Naive thymus-derived CD8-positive, alpha-beta T cell (primary cell): ENCODE data around the gene BTG4. TPM values are rescaled to one million over a fixed set of nuclear protein-coding genes. Genes with fewer than 3 reads are reported as not detected.
A peak's percentile ranks its signal among the peaks of the same experiment; 100 is the strongest.

Source experiments
- ATAC-seq, 2 donors: fragments of 150-1000 bp; cut with Tn5 transposase in 1 of 2; sonication (Bioruptor Pico), chemical (Tn5 transposase) in 1 of 2; 1 replicate in 1 of 2; 2 replicates in 1 of 2; pipeline ENCODE4 v1.10.0; 2021; ENCODE audit warnings: mild to moderate bottlenecking in 2 of 2, moderate library complexity in 2 of 2
- POLR2A ChIA-PET: fragments of 350-600 bp; sonication (Branson Sonifier 250); formaldehyde crosslinking; loops from one replicate; lab custom pipeline; 2021; ENCODE audit warnings: antibody characterized with exemption; lab: Charles Lee
- DNase-seq, 10 donors: peaks; one replicate each; pipeline versions ENCODE4 v3.0.0 to v3.0.0-alpha.2; 2020 to 2022
- H3K27ac Mint-ChIP-seq, 10 donors: one replicate each; pipeline ENCODE4 v1.8.0; 2020 to 2022; ENCODE audit warnings: mild to moderate bottlenecking in 10 of 10, mixed read lengths in 10 of 10, moderate library complexity in 4 of 10, inconsistent platforms in 1 of 10
- H3K27me3 Mint-ChIP-seq, 5 donors: one replicate each; pipeline ENCODE4 v1.8.0; 2021 to 2022; ENCODE audit warnings: mixed read lengths in 5 of 5
- H3K36me3 Mint-ChIP-seq, 3 donors: one replicate each; pipeline ENCODE4 v1.8.0; 2020 to 2022; ENCODE audit warnings: mixed read lengths in 3 of 3, mild to moderate bottlenecking in 2 of 3, inconsistent platforms in 1 of 3
- H3K4me1 Mint-ChIP-seq, 4 donors: one replicate each; pipeline ENCODE4 v1.8.0; 2021 to 2022; ENCODE audit warnings: mixed read lengths in 4 of 4
- H3K4me3 Mint-ChIP-seq, 10 donors: one replicate each; pipeline ENCODE4 v1.8.0; 2020 to 2022; ENCODE audit warnings: mild to moderate bottlenecking in 10 of 10, mixed read lengths in 10 of 10, moderate library complexity in 6 of 10, inconsistent platforms in 1 of 10
- H3K9me3 Mint-ChIP-seq, 9 donors: one replicate each; pipeline ENCODE4 v1.8.0; 2020 to 2022; ENCODE audit warnings: mixed read lengths in 9 of 9, mild to moderate bottlenecking in 3 of 9, inconsistent platforms in 1 of 9, moderate library complexity in 1 of 9
- polyA plus RNA-seq, 3 donors: library from polyadenylated mRNA; unstranded; fragments of 300-500 nt; fragmentation: Illumina TruSeq; gene quantifications; one replicate each; pipeline ENCODE4 v1.2.3, GENCODE V29; 2021
- total RNA-seq, 8 experiments: library from RNA in 2 of 8; stranded (reverse) in 2 of 8; gene quantifications; one replicate each; pipeline ENCODE4 v1.2.3 and lab custom pipeline; 2021 to 2026

Gene BTG4
- total and polyA plus RNA-seq, 5 experiments from 2014 or later: not detected

GRCh38 chr11:111542606-111543275 is 30.6 kb upstream of the BTG4 start:
- peak overlapping the region; percentile 19 to 91 (median 85) for H3K4me3 Mint-ChIP-seq
- ATAC-seq (no peak), DNase-seq (peak in 1 of 10 donors; percentile 22)
- H3K27me3 Mint-ChIP-seq: peaks cover 0 to 23% (median 1%) of the 10 kb centered on the region in 5 donors
- peak overlapping the region in 8 of 10 donors; percentile 15 to 82 (median 57) for H3K27ac Mint-ChIP-seq
- H3K4me1 Mint-ChIP-seq: peaks cover 20 to 47% (median 37%) of the 10 kb centered on the region in 4 donors
- no peaks in the 10 kb centered on the region for H3K36me3 Mint-ChIP-seq
- POLR2A ChIA-PET: interaction anchor here (0.9 kb wide), 1 partner anchor 15 kb away, joined by 3 read pairs; no protein-coding TSS in a partner anchor
- no peaks in the 10 kb centered on the region for H3K9me3 Mint-ChIP-seq

DNA sequence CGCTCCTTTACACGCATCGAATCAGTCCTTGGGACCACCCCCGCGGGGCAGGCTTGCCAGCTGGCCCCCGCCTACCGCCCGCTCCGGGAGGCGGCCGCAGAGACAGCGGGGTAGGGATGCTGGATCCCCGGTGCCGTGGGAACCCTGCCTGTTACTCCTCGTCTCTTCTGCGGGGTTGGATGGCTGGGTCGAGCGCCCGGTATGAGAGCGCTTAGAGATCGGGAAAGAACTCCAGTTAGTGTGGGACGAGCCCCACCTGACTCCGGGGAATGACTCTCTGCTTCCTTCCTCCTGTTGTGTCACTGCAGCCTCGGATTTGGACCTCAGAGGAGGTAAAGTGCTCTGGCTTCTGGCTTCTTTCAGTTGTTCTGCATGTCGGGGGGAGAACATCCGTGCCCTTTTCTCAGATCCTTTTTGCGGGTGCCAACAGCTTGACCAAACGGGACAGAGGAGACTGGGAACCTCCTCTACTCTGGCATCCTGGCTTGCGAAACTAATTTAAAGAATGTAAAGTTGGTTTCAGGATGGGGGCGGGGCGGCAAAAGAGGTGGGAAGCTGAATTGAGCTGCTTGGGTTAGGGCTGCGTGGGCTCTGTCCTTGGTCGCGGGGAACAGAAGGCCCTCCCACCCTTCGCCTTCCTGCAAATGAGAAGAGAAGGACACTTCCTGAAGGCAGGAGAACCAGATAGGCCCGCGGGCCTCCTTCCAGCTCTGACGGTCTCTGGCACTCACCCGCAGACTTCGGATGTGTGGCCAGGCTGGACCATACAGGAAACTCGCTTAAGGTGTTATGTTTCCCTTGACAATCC is 29.3 kb upstream of the BTG4 start:
- Mint-ChIP-seq H3K4me3 (peak overlapping the region; percentile 78 to 91 (median 86)), H3K9me3 (no peaks in the 10 kb centered on the region), H3K36me3 (no peaks in the 10 kb centered on the region), H3K4me1 (peaks cover 20 to 47% (median 37%) of the 10 kb centered on the region in 4 donors), H3K27ac (peak overlapping the region; percentile 15 to 88 (median 68)), H3K27me3 (peaks cover 0 to 32% (median 1%) of the 10 kb centered on the region in 5 donors)
- ATAC-seq (peak in 1 of 2 donors; percentile 18), DNase-seq (peak in 2 of 10 donors; percentile 16 to 27)
- POLR2A ChIA-PET: interaction anchor here (0.9 kb wide), 1 partner anchor 13 kb away, joined by 3 read pairs; no protein-coding TSS in a partner anchor

DNA sequence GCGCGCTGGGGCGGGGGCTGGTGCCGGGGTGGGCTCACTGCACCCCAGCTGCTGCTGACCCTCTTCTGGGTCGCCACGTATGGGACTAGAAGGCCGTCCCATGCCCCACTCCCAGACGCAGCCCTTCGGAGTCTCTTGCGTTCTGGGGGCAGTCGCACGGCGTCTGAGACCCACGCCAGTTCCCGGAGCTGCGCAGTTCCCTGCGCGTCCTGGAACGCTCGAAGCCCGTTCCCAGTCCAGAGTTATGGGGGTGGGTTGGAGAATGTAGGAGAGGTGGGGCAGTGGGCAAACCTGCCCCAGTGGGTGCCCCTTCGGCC is 28.7 kb upstream of the BTG4 start:
- ATAC-seq: peak; percentile 11 to 17
- H3K9me3 Mint-ChIP-seq: no peaks in the 10 kb centered on the region
- peaks cover 20 to 47% (median 37%) of the 10 kb centered on the region in 4 donors for H3K4me1 Mint-ChIP-seq
- POLR2A ChIA-PET: no interaction called here
- H3K27ac Mint-ChIP-seq: peak overlapping the region in 7 of 10 donors; percentile 29 to 88 (median 33)
- peak in 2 of 10 donors; percentile 21 to 22 for DNase-seq
- H3K36me3 Mint-ChIP-seq: no peaks in the 10 kb centered on the region
- peak overlapping the region; percentile 78 to 91 (median 86) for H3K4me3 Mint-ChIP-seq
- peaks cover 0 to 36% (median 1%) of the 10 kb centered on the region in 5 donors for H3K27me3 Mint-ChIP-seq

DNA sequence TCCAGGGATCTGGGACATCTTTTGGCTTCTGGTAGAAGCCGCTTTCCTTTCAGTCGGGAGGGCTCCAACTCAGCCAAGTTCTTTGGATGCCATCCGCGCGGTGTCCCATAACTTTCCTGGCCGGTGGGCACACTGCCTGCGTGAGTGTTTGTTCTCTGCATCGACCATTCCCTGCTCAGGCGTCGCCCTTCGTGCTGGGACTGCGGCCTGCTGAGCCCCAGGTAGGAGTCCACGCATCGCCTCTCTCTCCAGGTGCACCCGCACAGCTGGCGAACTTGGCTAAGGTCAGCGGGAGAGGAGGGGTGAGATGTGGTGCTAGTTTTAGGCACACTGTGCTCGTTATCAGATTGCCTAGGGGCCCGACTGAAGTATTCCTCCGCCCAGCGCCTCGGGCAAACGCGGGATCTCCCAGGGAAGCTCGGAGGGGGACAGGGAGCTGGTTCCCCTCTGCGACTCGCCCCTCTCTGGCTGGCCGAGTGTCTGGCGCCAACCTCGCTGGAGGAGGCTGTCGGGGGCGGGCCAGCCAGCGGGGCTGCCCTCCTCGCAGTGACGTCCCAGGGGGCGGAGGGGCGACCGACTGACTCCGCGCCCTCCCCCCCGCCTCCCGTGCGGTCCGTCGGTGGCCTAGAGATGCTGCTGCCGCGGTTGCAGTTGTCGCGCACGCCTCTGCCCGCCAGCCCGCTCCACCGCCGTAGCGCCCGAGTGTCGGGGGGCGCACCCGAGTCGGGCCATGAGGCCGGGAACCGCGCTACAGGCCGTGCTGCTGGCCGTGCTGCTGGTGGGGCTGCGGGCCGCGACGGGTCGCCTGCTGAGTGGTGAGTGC is 28.1 kb upstream of the BTG4 start, which contains the start of gene LAYN:
Gene LAYN, plus strand, starts transcription at position 607 of the 823 bp plus-strand sequence. Its CDS starts 124 bp downstream, at position 731.
- POLR2A ChIA-PET: no interaction called here
- H3K4me1 Mint-ChIP-seq: peaks cover 20 to 47% (median 37%) of the 10 kb centered on the region in 4 donors
- H3K27me3 Mint-ChIP-seq: peaks cover 0 to 38% (median 1%) of the 10 kb centered on the region in 5 donors
- ATAC-seq (peak; percentile 41 to 63), DNase-seq (peak; percentile 39 to 81 (median 60))
- no peaks in the 10 kb centered on the region for H3K9me3 Mint-ChIP-seq
- H3K4me3 Mint-ChIP-seq: peak within 1 kb of the TSS; percentile 78 to 91 (median 87)
- peak within 1 kb of the TSS; percentile 82 to 96 (median 90) for H3K27ac Mint-ChIP-seq
- no peaks in the 10 kb centered on the region for H3K36me3 Mint-ChIP-seq

DNA sequence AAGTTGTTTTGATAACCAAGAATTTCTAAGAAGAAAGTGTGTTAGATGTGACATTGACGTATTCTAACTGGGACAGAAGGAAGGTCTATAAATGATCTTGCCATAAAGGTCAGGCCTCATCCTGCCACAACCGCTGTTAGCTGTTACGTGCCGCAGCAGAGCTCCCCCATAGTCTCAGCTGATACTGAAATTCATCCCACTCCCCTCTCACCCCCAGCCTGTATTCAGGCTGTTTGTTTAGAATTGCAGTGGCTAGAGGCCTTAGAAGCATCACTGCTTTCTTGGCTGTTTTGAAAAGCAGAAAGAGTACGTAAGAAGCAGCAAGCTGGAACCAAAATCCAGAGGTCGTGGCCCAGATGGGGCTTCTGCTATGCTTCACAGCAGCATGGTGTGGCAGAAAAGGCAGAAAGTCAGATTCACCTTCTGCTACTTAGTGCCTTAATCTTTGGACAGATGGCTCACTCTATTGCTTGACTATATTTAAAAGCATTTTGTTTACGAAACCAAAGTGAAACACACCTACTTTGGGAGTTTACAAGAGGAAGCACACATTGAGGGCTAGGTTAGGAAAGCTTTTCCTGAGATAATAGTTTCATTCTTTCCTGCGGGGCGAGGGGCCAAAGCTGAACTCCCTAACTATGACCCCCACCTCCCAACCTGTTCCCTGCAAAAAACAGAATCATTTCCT is 27.4 kb upstream of the BTG4 start:
- no peaks in the 10 kb centered on the region for H3K36me3 Mint-ChIP-seq
- H3K9me3 Mint-ChIP-seq: no peaks in the 10 kb centered on the region
- POLR2A ChIA-PET: no interaction called here
- peaks cover 0 to 43% (median 1%) of the 10 kb centered on the region in 5 donors for H3K27me3 Mint-ChIP-seq
- H3K4me1 Mint-ChIP-seq: peaks cover 20 to 47% (median 37%) of the 10 kb centered on the region in 4 donors
- peak overlapping the region; percentile 75 to 96 (median 90) for H3K27ac Mint-ChIP-seq
- ATAC-seq (peak; percentile 72 to 83), DNase-seq (peak in 8 of 10 donors; percentile 24 to 82 (median 66))
- H3K4me3 Mint-ChIP-seq: peak overlapping the region; percentile 70 to 88 (median 79)

DNA sequence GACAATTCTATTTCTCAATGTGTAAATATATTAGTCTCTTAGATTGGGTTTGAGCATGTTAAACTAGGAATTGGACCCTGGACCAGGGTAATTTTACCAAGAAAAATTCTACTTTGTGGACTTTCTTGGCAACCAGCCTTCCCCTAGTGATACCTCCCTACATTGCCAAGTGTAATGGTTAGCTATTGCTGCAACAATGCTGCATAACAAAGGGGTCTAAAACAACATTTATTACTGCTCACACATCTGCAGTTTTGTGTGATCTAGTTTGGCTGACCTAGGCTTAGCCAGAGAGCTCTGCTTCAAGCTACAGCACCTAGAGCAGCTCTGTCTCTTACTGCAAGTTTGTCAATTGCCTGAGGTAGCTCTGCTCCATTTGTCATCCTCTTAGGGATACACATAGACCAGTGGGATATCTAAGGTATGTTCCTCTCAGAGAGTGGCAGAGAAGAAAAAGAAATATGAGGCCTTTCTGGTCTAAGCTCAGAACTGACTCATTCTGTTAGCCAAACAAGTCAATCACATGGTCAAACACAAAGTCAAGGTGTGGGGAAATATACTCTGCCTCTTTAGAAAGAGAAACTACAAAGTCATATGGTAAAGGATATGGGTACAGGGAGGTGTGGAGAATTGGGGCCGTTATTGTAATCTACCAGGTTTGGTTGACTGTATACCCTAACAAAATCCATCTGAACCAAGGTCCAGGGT is 26.4 kb upstream of the BTG4 start:
- DNase-seq (no peak), ATAC-seq (peak in 1 of 2 donors; percentile 9)
- no peaks in the 10 kb centered on the region for H3K36me3 Mint-ChIP-seq
- H3K27ac Mint-ChIP-seq: peak overlapping the region; percentile 6 to 96 (median 88)
- POLR2A ChIA-PET: no interaction called here
- H3K9me3 Mint-ChIP-seq: no peaks in the 10 kb centered on the region
- peak overlapping the region in 6 of 10 donors; percentile 20 to 86 (median 76) for H3K4me3 Mint-ChIP-seq
- peaks cover 0 to 43% (median 1%) of the 10 kb centered on the region in 5 donors for H3K27me3 Mint-ChIP-seq
- H3K4me1 Mint-ChIP-seq: peaks cover 20 to 47% (median 37%) of the 10 kb centered on the region in 4 donors

DNA sequence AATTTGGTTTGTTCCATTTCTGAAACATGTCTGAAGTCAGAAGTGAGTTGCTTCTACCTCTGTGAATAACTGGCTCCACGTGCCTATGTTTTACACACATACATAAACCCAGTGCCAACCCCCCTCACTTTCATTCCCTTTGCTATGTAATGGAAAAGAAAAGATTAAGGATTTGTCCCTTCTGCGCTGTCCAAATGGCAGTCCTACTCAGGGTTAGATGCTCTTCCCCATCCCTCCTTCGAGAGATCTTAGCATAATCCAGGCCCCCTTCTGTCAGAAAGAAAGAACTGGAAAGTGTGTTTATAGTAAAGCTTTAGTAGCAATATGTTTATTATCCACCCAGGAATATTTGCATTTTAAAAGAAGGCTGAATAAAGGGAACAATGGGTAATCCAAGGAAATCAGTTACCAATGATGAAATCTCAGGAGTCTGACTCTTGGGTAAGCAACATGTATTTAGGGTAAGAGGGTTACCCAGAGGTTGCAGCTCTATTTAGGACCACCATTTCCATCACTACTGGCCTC is 25.2 kb upstream of the BTG4 start:
- H3K27me3 Mint-ChIP-seq: peaks cover 0 to 43% (median 1%) of the 10 kb centered on the region in 5 donors
- H3K27ac Mint-ChIP-seq: peak overlapping the region in 5 of 10 donors; percentile 27 to 80 (median 67)
- H3K4me3 Mint-ChIP-seq: peak overlapping the region in 1 of 10 donors; percentile 20
- DNase-seq: no peak
- no peaks in the 10 kb centered on the region for H3K36me3 Mint-ChIP-seq
- no peak for ATAC-seq
- POLR2A ChIA-PET: no interaction called here
- H3K9me3 Mint-ChIP-seq: no peaks in the 10 kb centered on the region
- peaks cover 15 to 37% (median 32%) of the 10 kb centered on the region in 4 donors for H3K4me1 Mint-ChIP-seq

- H3K27ac Mint-ChIP-seq: peak overlapping the region in 1 of 10 donors; percentile 45
- ATAC-seq: no peak
- peaks cover 14 to 31% (median 29%) of the 10 kb centered on the region in 4 donors for H3K4me1 Mint-ChIP-seq
- POLR2A ChIA-PET: no interaction called here
- H3K9me3 Mint-ChIP-seq: no peaks in the 10 kb centered on the region
- no peak overlapping the region for H3K4me3 Mint-ChIP-seq
- DNase-seq: no peak
- H3K27me3 Mint-ChIP-seq: peaks cover 0 to 36% (median 0%) of the 10 kb centered on the region in 5 donors
- H3K36me3 Mint-ChIP-seq: no peaks in the 10 kb centered on the region
Observed at GRCh38 chr11:111535281-111535680, 23.1 kb upstream of the BTG4 start.

DNA sequence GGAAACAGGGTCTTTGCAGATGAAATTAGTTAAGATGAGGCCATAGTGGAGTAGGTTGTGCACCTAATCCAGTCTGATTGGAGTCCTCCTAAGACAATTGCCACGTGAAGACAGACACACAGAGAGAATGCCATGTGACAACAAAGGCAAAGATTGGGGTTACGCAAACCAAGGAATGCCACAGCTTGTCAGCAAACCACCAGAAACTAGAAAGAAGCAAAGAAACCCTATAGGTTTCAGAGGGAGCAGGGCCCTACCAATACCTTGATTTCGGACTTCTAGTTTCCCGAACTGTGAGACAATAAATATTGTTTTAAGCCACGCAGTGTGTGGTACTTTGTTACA is 20.2 kb upstream of the BTG4 start:
- peaks cover 13 to 29% (median 22%) of the 10 kb centered on the region in 4 donors for H3K4me1 Mint-ChIP-seq
- peak overlapping the region in 1 of 10 donors; percentile 20 for H3K4me3 Mint-ChIP-seq
- POLR2A ChIA-PET: no interaction called here
- no peaks in the 10 kb centered on the region for H3K9me3 Mint-ChIP-seq
- peaks cover 0 to 17% (median 0%) of the 10 kb centered on the region in 5 donors for H3K27me3 Mint-ChIP-seq
- no peaks in the 10 kb centered on the region for H3K36me3 Mint-ChIP-seq
- peak overlapping the region in 4 of 10 donors; percentile 36 to 90 (median 60) for H3K27ac Mint-ChIP-seq
- ATAC-seq (no peak), DNase-seq (no peak)

DNA sequence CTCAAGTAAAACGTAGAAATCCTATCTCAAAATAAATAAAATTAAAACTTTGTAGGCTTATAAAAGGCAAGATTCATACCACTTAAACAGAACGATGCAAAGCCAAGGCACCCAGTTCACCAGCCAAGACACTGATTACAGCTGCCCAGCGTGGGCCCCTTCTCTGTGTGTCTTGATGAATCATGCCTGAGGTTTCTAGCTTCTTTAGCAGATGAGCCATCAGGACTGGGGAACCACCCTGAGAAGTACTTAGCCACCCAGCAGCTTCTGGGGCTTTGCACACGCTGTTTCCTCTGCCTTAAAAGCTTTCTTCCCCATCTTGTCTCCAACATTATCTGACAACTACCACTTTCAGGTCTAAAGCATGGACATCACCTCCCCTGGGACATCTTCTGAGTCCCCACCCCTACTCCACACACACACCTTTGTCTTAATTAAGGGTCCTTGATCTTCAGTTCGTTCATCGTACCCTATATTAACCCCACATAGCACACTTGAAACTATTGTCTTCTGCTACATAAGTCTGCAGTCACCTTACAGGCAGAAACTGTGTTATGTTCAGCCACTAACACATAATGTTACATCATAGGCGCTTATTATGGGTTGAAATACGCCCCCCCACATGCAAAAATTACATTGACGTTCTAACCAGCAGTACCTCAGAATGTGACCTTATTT is 19.6 kb upstream of the BTG4 start:
- H3K27me3 Mint-ChIP-seq: peaks cover 0 to 15% (median 0%) of the 10 kb centered on the region in 5 donors
- DNase-seq (peak in 8 of 10 donors; percentile 14 to 81 (median 46)), ATAC-seq (peak; percentile 86 to 97)
- H3K4me3 Mint-ChIP-seq: peak overlapping the region in 3 of 10 donors; percentile 1 to 20 (median 5)
- peaks cover 13 to 32% (median 22%) of the 10 kb centered on the region in 4 donors for H3K4me1 Mint-ChIP-seq
- peak overlapping the region; percentile 36 to 90 (median 72) for H3K27ac Mint-ChIP-seq
- POLR2A ChIA-PET: no interaction called here
- H3K36me3 Mint-ChIP-seq: no peaks in the 10 kb centered on the region
- H3K9me3 Mint-ChIP-seq: no peaks in the 10 kb centered on the region
